ENCODE results near the gene UNC79.
"Not testable (repeated sequence)": the region's sequence is repeated elsewhere in the genome, so short reads cannot be mapped to it uniquely, and the experiment has no call there.

DNA sequence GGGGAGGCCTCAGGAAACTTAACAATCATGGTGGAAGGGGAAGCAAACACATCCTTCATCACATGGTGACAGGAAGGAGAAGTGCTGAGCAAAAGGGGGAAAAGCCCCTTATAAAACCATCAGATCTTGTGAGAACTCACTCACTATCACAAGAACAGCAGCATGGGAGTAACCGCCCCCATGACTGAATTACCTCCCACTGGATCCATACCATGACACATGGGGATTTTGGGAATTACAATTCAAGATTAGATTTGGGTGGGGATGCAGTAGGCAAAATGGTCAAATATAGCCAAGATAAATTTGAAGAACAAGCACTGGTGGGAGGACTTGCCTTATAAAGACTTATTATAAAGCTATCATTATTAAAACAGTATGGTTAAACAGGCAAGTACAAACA, 5.6 kb upstream of the UNC79 start:
- not testable (repeated sequence) for TF ChIP-seq SP2 (tag by site-specific recombination; IDR thresholded peaks at IDR 0.05); ZNF544 (tag by site-specific recombination; IDR thresholded peaks at IDR 0.05); ZNF10 (tag by site-specific recombination; IDR thresholded peaks at IDR 0.05); CTCF (tag by site-specific recombination; IDR thresholded peaks at IDR 0.05); KLF9 (tag by site-specific recombination; IDR thresholded peaks at IDR 0.05; ENCODE audit: low read depth); YY1 (tag by site-specific recombination; IDR thresholded peaks at IDR 0.05); PRDM10 (tag by site-specific recombination; IDR thresholded peaks at IDR 0.05); SP7 (tag by site-specific recombination; IDR thresholded peaks at IDR 0.05); ZNF354C (tag by site-specific recombination; IDR thresholded peaks at IDR 0.05; ENCODE audit: borderline replicate concordance, low read depth); ZNF623 (tag by site-specific recombination; IDR thresholded peaks at IDR 0.05); ZNF16 (tag by site-specific recombination; IDR thresholded peaks at IDR 0.05; ENCODE audit: low read depth)
- TF ChIP-seq, protein P1, sequence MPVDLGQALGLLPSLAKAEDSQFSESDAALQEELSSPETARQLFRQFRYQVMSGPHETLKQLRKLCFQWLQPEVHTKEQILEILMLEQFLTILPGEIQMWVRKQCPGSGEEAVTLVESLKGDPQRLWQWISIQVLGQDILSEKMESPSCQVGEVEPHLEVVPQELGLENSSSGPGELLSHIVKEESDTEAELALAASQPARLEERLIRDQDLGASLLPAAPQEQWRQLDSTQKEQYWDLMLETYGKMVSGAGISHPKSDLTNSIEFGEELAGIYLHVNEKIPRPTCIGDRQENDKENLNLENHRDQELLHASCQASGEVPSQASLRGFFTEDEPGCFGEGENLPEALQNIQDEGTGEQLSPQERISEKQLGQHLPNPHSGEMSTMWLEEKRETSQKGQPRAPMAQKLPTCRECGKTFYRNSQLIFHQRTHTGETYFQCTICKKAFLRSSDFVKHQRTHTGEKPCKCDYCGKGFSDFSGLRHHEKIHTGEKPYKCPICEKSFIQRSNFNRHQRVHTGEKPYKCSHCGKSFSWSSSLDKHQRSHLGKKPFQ (tag by site-specific recombination; IDR thresholded peaks at IDR 0.05) = not testable (repeated sequence)
- TF ChIP-seq, protein P2, sequence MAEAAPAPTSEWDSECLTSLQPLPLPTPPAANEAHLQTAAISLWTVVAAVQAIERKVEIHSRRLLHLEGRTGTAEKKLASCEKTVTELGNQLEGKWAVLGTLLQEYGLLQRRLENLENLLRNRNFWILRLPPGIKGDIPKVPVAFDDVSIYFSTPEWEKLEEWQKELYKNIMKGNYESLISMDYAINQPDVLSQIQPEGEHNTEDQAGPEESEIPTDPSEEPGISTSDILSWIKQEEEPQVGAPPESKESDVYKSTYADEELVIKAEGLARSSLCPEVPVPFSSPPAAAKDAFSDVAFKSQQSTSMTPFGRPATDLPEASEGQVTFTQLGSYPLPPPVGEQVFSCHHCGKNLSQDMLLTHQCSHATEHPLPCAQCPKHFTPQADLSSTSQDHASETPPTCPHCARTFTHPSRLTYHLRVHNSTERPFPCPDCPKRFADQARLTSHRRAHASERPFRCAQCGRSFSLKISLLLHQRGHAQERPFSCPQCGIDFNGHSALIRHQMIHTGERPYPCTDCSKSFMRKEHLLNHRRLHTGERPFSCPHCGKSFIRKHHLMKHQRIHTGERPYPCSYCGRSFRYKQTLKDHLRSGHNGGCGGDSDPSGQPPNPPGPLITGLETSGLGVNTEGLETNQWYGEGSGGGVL (tag by site-specific recombination; IDR thresholded peaks at IDR 0.05) = not testable (repeated sequence)

Measured in HEK293 (cell line).